Caco-2 (cell line): ENCODE data around the gene MAPK4. TPM values are rescaled to one million over a fixed set of nuclear protein-coding genes. Genes with fewer than 3 reads are reported as not detected.

Experiments used
- BruUV-seq: library from RNA; stranded (reverse); fragments of 400-500 nt; replicated peaks from 2 replicates; lab custom pipeline; 2021; lab: Mats Ljungman, UMichigan
- CTCF ChIA-PET: fragments of 300-600 bp; sonication (Branson Sonifier 250); formaldehyde crosslinking; loops from one replicate; lab custom pipeline; 2022; ENCODE audit warnings: antibody characterized with exemption; lab: Charles Lee
- POLR2A ChIA-PET: fragments of 300-600 bp; sonication (Branson Sonifier 250); formaldehyde crosslinking; loops from one replicate; lab custom pipeline; 2022; ENCODE audit warnings: antibody characterized with exemption; lab: Charles Lee
- DNase-seq, 2 experiments: peaks; one replicate each; pipeline versions ENCODE4 v3.0.0 to v3.0.0-alpha.2; 2020 to 2022
- H3K27me3 ChIP-seq: replicated peaks from 2 replicates; pipeline ENCODE4 v1.6.0; 2011; ENCODE audit warnings: low read length; ENCODE audit not compliant: control insufficient read depth, insufficient read depth
- H3K36me3 ChIP-seq: 2 replicates; pipeline ENCODE4 v1.5.1; 2011; ENCODE audit warnings: low read length; ENCODE audit not compliant: control insufficient read depth, insufficient read depth
- H3K4me1 ChIP-seq: fragments of 250-450 bp; sonication (Bioruptor Pico); 2 replicates; pipeline ENCODE4 v1.5.1; 2020; ENCODE audit warnings: mild to moderate bottlenecking
- H3K4me3 ChIP-seq: 2 replicates; pipeline ENCODE4 v1.5.1; 2011; ENCODE audit warnings: low read depth, mild to moderate bottlenecking, control low read depth, low read length
- H3K9me3 ChIP-seq: fragments of 250-450 bp; sonication (Bioruptor Pico); 2 replicates; pipeline ENCODE4 v1.5.1; 2020; ENCODE audit warnings: mild to moderate bottlenecking, moderate library complexity
- H3K27ac Mint-ChIP-seq: one replicate; pipeline ENCODE4 v1.8.0; 2022; ENCODE audit warnings: mixed read lengths; ENCODE audit not compliant: unreplicated experiment
- H3K27me3 Mint-ChIP-seq: one replicate; pipeline ENCODE4 v1.8.0; 2022; ENCODE audit warnings: mixed read lengths; ENCODE audit not compliant: insufficient read depth, unreplicated experiment
- H3K36me3 Mint-ChIP-seq: one replicate; pipeline ENCODE4 v1.8.0; 2022; ENCODE audit warnings: mild to moderate bottlenecking, mixed read lengths; ENCODE audit not compliant: insufficient read depth, unreplicated experiment
- H3K4me1 Mint-ChIP-seq: one replicate; pipeline ENCODE4 v1.8.0; 2022; ENCODE audit warnings: low read depth, mixed read lengths; ENCODE audit not compliant: unreplicated experiment
- H3K4me3 Mint-ChIP-seq: one replicate; pipeline ENCODE4 v1.8.0; 2022; ENCODE audit warnings: mild to moderate bottlenecking, moderate library complexity, mixed read lengths; ENCODE audit not compliant: unreplicated experiment
- H3K9me3 Mint-ChIP-seq: one replicate; pipeline ENCODE4 v1.8.0; 2022; ENCODE audit warnings: mixed read lengths; ENCODE audit not compliant: unreplicated experiment
- intact Hi-C: fragments of 100-400 bp; cut with micrococcal nuclease; formaldehyde crosslinking; loops from one replicate; pipeline ENCODE4 v1.10.0; 2022; ENCODE audit not compliant: unreplicated experiment
- total RNA-seq: library from RNA; stranded (reverse); gene quantifications from 2 replicates; pipeline ENCODE4 v1.2.3, GENCODE V29; 2022
- TF ChIP-seq, protein P1 (sequence below), 2 experiments: fragments of 200-600 bp in 1 of 2; IDR thresholded peaks; 1 replicate in 1 of 2; 2 replicates in 1 of 2; pipeline versions ENCODE4 v1.5.1 to v1.8.0; 2011 to 2022; ENCODE audit warnings: antibody characterized with exemption in 1 of 2, control low read depth in 1 of 2, inconsistent platforms in 1 of 2, low read depth in 1 of 2, low read length in 1 of 2, mild to moderate bottlenecking in 1 of 2, moderate library complexity in 1 of 2; ENCODE audit not compliant: insufficient read depth in 1 of 2, severe bottlenecking in 1 of 2, unreplicated experiment in 1 of 2

Gene MAPK4
- total RNA-seq, 1 experiment from 2014 or later = 0.88 TPM

DNA sequence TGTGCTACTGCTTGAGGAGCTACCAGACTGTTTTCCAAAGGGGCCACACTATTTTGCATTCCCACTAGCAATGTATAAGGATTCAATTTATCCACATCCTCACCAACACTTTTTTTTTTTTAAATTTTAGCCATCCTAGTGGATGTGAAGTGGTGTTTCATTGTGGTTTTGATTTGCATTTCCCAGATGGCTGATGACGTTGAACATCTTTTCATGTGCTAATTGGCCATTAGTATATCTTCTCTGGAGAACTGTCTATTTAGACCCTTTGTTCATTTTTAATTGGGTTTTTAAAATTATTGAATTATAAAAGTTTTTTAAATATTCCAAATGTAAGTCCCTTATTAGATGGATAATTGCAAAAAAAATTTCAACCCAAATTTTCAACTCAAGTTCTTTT lies 121.1 kb downstream of the MAPK4 start:
- H3K27me3 Mint-ChIP-seq = no peaks in the 10 kb centered on the region
- H3K27ac Mint-ChIP-seq = no peak overlapping the region
- no peaks in the 10 kb centered on the region for H3K36me3 Mint-ChIP-seq
- Histone ChIP-seq H3K9me3 (no peaks in the 10 kb centered on the region), H3K4me3 (no peak overlapping the region), H3K27me3 (no peaks in the 10 kb centered on the region), H3K4me1 (0 out of 2 replicates have a peak, but pooled peaks cover 2% of the 10 kb centered on the region), H3K36me3 (no peaks in the 10 kb centered on the region)
- CTCF ChIA-PET = no interaction called here
- intact Hi-C loops = no loop called here
- H3K9me3 Mint-ChIP-seq = no peaks in the 10 kb centered on the region
- no peaks in the 10 kb centered on the region for H3K4me1 Mint-ChIP-seq
- TF ChIP-seq, protein P1, sequence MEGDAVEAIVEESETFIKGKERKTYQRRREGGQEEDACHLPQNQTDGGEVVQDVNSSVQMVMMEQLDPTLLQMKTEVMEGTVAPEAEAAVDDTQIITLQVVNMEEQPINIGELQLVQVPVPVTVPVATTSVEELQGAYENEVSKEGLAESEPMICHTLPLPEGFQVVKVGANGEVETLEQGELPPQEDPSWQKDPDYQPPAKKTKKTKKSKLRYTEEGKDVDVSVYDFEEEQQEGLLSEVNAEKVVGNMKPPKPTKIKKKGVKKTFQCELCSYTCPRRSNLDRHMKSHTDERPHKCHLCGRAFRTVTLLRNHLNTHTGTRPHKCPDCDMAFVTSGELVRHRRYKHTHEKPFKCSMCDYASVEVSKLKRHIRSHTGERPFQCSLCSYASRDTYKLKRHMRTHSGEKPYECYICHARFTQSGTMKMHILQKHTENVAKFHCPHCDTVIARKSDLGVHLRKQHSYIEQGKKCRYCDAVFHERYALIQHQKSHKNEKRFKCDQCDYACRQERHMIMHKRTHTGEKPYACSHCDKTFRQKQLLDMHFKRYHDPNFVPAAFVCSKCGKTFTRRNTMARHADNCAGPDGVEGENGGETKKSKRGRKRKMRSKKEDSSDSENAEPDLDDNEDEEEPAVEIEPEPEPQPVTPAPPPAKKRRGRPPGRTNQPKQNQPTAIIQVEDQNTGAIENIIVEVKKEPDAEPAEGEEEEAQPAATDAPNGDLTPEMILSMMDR (IDR thresholded peaks at IDR 0.05; ENCODE audit: insufficient read depth in 1 of 2, low read depth in 1 of 2, low read length in 1 of 2, severe bottlenecking in 1 of 2, unreplicated experiment in 1 of 2) = no peak
- DNase-seq = no peak
- BruUV-seq = no TSS peak
- POLR2A ChIA-PET = no interaction called here
- H3K4me3 Mint-ChIP-seq = no peak overlapping the region

DNA sequence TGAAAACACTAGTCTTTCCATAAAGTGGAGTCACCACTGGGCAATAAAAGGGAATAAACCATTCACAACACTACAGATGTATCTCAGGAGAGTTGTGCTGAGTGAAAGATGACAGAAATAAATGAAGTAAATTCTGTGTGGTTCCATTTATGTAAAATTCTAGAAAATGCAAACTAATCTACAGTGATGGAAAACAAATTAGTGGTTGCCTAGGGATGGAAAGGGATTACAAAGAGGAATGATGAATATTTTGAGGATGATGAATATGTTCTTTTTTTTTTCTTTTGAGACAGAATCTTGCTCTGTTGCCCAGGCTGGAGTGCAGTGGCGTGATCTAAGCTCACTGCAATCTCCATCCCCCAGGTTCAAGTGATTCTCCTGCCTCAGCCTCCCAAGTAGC lies 123.0 kb downstream of the MAPK4 start:
- Mint-ChIP-seq H3K36me3 (no peaks in the 10 kb centered on the region), H3K9me3 (no peaks in the 10 kb centered on the region), H3K4me3 (no peak overlapping the region), H3K4me1 (no peaks in the 10 kb centered on the region), H3K27me3 (no peaks in the 10 kb centered on the region), H3K27ac (no peak overlapping the region)
- no peaks in the 10 kb centered on the region for H3K9me3 ChIP-seq
- no peak for DNase-seq
- H3K4me1 ChIP-seq = no peaks in the 10 kb centered on the region
- BruUV-seq = no TSS peak
- ChIA-PET POLR2A (no interaction called here), CTCF (no interaction called here)
- TF ChIP-seq, protein P1 (IDR thresholded peaks at IDR 0.05; ENCODE audit: insufficient read depth in 1 of 2, low read depth in 1 of 2, low read length in 1 of 2, severe bottlenecking in 1 of 2, unreplicated experiment in 1 of 2) = no peak
- H3K36me3 ChIP-seq = no peaks in the 10 kb centered on the region
- no peaks in the 10 kb centered on the region for H3K27me3 ChIP-seq
- H3K4me3 ChIP-seq = no peak overlapping the region
- intact Hi-C loops = no loop called here

DNA sequence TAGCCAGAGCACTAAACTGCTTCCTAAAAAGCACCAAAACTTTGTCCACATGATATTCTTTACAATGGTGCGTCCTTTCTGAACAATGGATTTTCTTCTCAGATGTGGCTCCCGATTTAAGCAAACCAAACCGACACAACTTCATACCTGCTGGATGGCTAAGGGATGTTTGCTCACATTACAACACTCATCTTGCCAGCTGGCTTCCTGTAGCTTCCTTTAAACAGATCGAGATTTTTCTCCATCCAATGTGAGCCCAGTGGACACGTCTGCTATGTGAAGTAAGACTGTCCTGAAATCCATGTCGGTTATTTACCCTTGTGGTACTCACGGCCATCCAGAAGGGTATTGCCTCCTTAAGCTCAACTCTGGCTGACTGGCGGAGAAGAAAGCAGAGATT lies 126.5 kb downstream of the MAPK4 start:
- CTCF ChIA-PET = no interaction called here
- TF ChIP-seq, protein P1 (IDR thresholded peaks at IDR 0.05; ENCODE audit: insufficient read depth in 1 of 2, low read depth in 1 of 2, low read length in 1 of 2, severe bottlenecking in 1 of 2, unreplicated experiment in 1 of 2) = no peak

More for the DNA sequence above, 126.5 kb downstream of the MAPK4 start:
- no peaks in the 10 kb centered on the region for H3K27me3 ChIP-seq
- intact Hi-C loops = no loop called here
- no peak for DNase-seq
- H3K4me1 ChIP-seq = no peaks in the 10 kb centered on the region
- Mint-ChIP-seq H3K4me3 (no peak overlapping the region), H3K27me3 (no peaks in the 10 kb centered on the region), H3K4me1 (no peaks in the 10 kb centered on the region), H3K36me3 (no peaks in the 10 kb centered on the region), H3K27ac (no peak overlapping the region), H3K9me3 (no peaks in the 10 kb centered on the region)
- POLR2A ChIA-PET = interaction anchor here (0.7 kb wide), 1 partner anchor 24 kb away, joined by 3 read pairs; no protein-coding TSS in a partner anchor
- H3K9me3 ChIP-seq = no peaks in the 10 kb centered on the region
- no peaks in the 10 kb centered on the region for H3K36me3 ChIP-seq
- BruUV-seq = no TSS peak
- H3K4me3 ChIP-seq = no peak overlapping the region
